Fibroblast of villous mesenchyme (primary cell): ENCODE data around the gene ZNF664. TPM values are rescaled to one million over a fixed set of nuclear protein-coding genes. Genes with fewer than 3 reads are reported as not detected.

ENCODE experiments used
- DNase-seq: peaks from one replicate; pipeline ENCODE4 v3.0.0-alpha.2; 2010; ENCODE audit warnings: low read depth
- H3K4me3 ChIP-seq: 2 replicates; pipeline ENCODE4 v1.5.1; 2011; ENCODE audit warnings: low read depth, mild to moderate bottlenecking, low read length
- CTCF ChIP-seq: IDR thresholded peaks from 2 replicates; pipeline ENCODE4 v1.5.1; 2012; ENCODE audit warnings: low read depth, mild to moderate bottlenecking, low read length; ENCODE audit not compliant: insufficient read depth
- total RNA-seq: library from RNA; depleted of rRNA; stranded (reverse); fragments of >200 nt; gene quantifications from 2 replicates; pipeline ENCODE4 v1.2.3, GENCODE V29; 2012

ZNF664 gene
- total RNA-seq, 1 donor = 46.2 TPM

- peak; percentile 84 for DNase-seq
- H3K4me3 ChIP-seq = no peak overlapping the region
- no peak for TF ChIP-seq CTCF
Observed at GRCh38 chr12:124002021-124002644, 29.1 kb downstream of the ZNF664 start.

- no peak overlapping the region for H3K4me3 ChIP-seq
- no peak for DNase-seq
- no peak for TF ChIP-seq CTCF
Observed at GRCh38 chr12:124002654-124003053, 29.6 kb downstream of the ZNF664 start.

GRCh38 chr12:124004233-124004875 lies 31.3 kb downstream of the ZNF664 start:
- H3K4me3 ChIP-seq = no peak overlapping the region
- DNase-seq = peak; percentile 38
- no peak for TF ChIP-seq CTCF

- TF ChIP-seq CTCF = no peak
- no peak for DNase-seq
Observed at GRCh38 chr12:124006085-124006845, 33.2 kb downstream of the ZNF664 start.

GRCh38 chr12:124006846-124007713 lies 34.1 kb downstream of the ZNF664 start:
- no peak for TF ChIP-seq CTCF
- no peak for DNase-seq
- no peak overlapping the region for H3K4me3 ChIP-seq

More at GRCh38 chr12:124006085-124006845, 33.2 kb downstream of the ZNF664 start:
- H3K4me3 ChIP-seq = no peak overlapping the region

GRCh38 chr12:124007826-124008570 lies 35.0 kb downstream of the ZNF664 start:
- DNase-seq = peak; percentile 52
- TF ChIP-seq CTCF = no peak
- no peak overlapping the region for H3K4me3 ChIP-seq
